ENCODE measurements around the gene ABCF1. TPM values are rescaled to one million over a fixed set of nuclear protein-coding genes. Genes with fewer than 3 reads are reported as not detected.

Gene ABCF1
- total and polyA plus RNA-seq, 12 donors = 32.6 to 49.1 (median 41.9) TPM

DNA sequence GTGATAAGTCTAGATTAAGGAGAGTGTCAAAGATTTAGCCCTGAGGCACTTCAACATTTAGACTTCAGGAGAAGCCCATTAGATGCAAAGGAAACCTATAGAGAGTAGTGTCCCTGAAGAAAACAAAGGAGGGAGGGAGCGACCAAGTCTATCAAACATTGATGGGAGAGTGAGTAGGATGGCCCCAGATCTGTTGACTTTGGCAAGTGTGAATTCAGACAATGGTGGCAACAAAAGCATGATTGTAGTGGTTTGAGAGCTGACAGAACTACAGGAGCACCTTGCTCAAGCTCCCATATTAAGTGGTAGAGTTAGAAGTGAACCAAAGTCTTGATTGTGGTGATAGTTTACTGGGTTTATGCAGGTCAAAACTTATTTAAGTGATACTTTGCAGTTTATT is 979 bp upstream of the ABCF1 start:
- peaks cover 0 to 10% (median 0%) of the 10 kb centered on the region in 9 donors for H3K36me3 ChIP-seq
- ATAC-seq (no peak), DNase-seq (no peak)
- TF ChIP-seq CTCF (IDR thresholded peaks at IDR 0.05) = no peak
- peak overlapping the region; percentile 53 to 87 (median 72) for H3K4me3 ChIP-seq
- intact Hi-C loops (cut with DNase I) = loop anchor here in 3 of 10 donors (2.0 kb wide), 1 partner anchor 13 kb away; the partner anchor contains the start of genes GNL1 (in 3 of the 3) and PRR3 (in 3 of the 3)
- H3K27me3 ChIP-seq = no peaks in the 10 kb centered on the region
- H3K4me1 ChIP-seq = peaks cover 10 to 38% (median 29%) of the 10 kb centered on the region in 9 donors
- H3K9me3 ChIP-seq = no peaks in the 10 kb centered on the region
- peak overlapping the region in 7 of 10 donors; percentile 82 to 94 (median 89) for H3K27ac ChIP-seq
- 64 to 68% methylated on average over 1 of the region's 1 CpG for WGBS, 2 donors

DNA sequence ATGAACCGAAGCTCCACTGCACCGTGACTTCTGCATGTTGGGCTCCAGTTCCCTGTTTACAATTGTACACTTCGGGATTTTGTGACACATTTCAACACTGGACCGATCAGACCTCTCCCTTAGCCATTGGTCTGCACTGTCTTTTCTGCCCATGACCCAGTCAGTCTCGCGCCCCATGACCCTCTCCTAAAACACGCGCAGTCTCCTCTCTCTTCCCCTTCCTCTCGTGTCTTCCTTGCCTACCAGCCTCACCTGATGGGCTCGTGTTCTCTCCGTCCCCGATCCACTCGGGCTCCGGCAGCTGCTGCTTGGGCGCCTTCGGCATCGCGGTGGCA is 535 bp upstream of the ABCF1 start:
- Histone ChIP-seq H3K4me3 (peak overlapping the region; percentile 53 to 87 (median 72)), H3K27ac (peak overlapping the region; percentile 45 to 94 (median 88)), H3K9me3 (no peaks in the 10 kb centered on the region), H3K4me1 (peaks cover 10 to 38% (median 29%) of the 10 kb centered on the region in 9 donors), H3K36me3 (peaks cover 0 to 15% (median 0%) of the 10 kb centered on the region in 9 donors), H3K27me3 (no peaks in the 10 kb centered on the region)
- DNase-seq (peak in 1 of 2 donors; percentile 22), ATAC-seq (peak; percentile 6 to 46 (median 24))
- 1% methylated on average over 18 of the region's 18 CpGs for WGBS, 2 donors
- no peak for TF ChIP-seq CTCF (IDR thresholded peaks at IDR 0.05)
- intact Hi-C loops (cut with DNase I) = loop anchor here in 4 of 10 donors (1.0 to 2.0 kb wide), 2 partner anchors 14 kb away; partner anchors contain the start of genes GNL1 (in 4 of the 4) and PRR3 (in 3 of the 4)

DNA sequence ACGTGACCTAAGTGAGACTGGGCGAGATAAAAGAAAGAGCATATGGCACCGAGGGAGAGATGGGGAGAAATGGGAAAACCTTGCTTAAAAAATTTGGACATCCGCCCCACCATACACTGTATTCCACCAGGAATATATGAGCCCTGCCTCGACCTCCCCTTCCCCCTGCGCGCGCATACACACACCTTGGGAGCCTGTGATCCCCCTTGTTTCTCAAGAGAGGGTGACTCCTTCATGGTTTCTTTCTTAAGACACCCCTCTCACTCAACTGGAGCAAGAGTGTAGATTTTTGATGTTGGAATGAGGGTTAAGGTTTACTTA is 480 bp downstream of the ABCF1 start:
- H3K27me3 ChIP-seq = no peaks in the 10 kb centered on the region
- H3K4me3 ChIP-seq = peak overlapping the region; percentile 53 to 87 (median 72)
- intact Hi-C loops (cut with DNase I) = loop anchor here in 4 of 10 donors (1.0 to 2.0 kb wide), 2 partner anchors 15 kb away; partner anchors contain the start of genes GNL1 (in 4 of the 4) and PRR3 (in 3 of the 4)
- no peak for DNase-seq
- peaks cover 0 to 25% (median 2%) of the 10 kb centered on the region in 9 donors for H3K36me3 ChIP-seq
- peak overlapping the region; percentile 57 to 94 (median 88) for H3K27ac ChIP-seq
- no peak for TF ChIP-seq CTCF (IDR thresholded peaks at IDR 0.05)
- H3K4me1 ChIP-seq = peaks cover 10 to 38% (median 29%) of the 10 kb centered on the region in 9 donors
- H3K9me3 ChIP-seq = no peaks in the 10 kb centered on the region
- 0 to 3% methylated on average over 8 of the region's 8 CpGs for WGBS, 2 donors
- ATAC-seq = peak in 1 of 8 donors; percentile 27

DNA sequence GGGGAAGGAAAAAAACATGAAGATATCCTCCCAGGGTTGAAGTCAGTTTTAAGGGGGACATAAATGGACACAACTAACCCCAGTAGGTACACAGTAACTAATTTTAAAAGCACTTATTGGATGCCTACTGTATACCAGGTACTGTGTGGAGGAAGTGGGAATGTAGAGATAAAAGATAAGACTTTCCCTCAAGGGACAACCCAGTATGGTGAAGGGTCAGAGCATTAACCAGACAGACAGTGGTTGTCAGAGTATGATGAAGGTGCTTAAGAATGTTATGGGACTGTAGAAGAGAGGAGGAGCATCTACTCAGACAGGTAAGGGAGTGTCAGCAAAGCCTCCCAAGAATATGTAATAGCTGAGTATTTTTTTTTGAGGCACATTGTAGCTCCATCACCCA is 906 bp downstream of the ABCF1 start:
- no peaks in the 10 kb centered on the region for H3K9me3 ChIP-seq
- H3K4me1 ChIP-seq = peaks cover 10 to 38% (median 29%) of the 10 kb centered on the region in 9 donors
- peak overlapping the region in 7 of 10 donors; percentile 82 to 94 (median 91) for H3K27ac ChIP-seq
- H3K4me3 ChIP-seq = peak overlapping the region; percentile 53 to 87 (median 72)
- no peaks in the 10 kb centered on the region for H3K27me3 ChIP-seq
- peaks cover 0 to 29% (median 2%) of the 10 kb centered on the region in 9 donors for H3K36me3 ChIP-seq
- intact Hi-C loops (cut with DNase I) = no loop called here
- no peak for TF ChIP-seq CTCF (IDR thresholded peaks at IDR 0.05)
- ATAC-seq (no peak), DNase-seq (no peak)
